ENCODE data around the gene FAM3B. TPM values are rescaled to one million over a fixed set of nuclear protein-coding genes. Genes with fewer than 3 reads are reported as not detected.

FAM3B gene, protein sequence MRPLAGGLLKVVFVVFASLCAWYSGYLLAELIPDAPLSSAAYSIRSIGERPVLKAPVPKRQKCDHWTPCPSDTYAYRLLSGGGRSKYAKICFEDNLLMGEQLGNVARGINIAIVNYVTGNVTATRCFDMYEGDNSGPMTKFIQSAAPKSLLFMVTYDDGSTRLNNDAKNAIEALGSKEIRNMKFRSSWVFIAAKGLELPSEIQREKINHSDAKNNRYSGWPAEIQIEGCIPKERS
- total RNA-seq: not detected in 2 replicates

DNA sequence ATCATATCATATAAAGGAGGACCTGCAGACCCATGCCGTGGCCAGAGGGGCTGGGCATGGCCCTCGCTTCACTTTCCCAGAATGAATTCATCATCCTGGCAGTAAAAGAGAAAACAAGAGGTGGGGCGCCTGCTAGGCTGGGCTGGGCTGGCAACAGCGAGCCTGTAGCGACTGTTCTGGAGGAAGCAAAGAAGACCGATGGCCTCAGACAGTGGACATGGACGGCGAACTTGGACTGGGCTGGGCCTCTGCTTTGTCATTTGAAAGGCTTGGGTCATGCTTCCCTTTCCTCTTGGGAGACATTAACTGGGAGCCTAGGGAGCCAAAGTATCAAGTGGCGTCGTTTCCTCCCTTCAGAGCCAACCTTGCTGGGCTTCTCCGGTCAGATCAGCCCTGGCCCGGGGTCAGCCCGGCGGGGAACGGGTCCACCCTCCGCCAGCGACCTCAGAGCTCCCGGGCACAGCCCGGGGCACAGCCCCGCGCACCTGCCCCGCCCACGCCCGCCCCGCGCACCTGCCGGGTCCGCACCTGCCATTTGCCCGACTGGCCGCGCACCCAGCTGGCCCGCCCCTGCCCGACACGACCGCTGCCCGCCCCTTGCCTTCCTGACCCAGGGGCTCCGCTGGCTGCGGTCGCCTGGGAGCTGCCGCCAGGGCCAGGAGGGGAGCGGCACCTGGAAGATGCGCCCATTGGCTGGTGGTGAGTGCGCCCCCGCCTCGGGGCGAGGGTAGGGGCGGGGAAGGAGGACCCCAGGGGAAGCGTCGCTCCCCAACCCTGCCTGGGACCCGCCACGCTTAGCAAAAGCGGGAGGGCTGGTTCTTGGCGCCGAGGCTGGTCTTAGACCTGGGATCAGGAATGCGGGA lies at the start of gene FAM3B:
Gene FAM3B (plus strand): TSS at position 602 of the 863 bp plus-strand sequence. CDS start 79 bp downstream, at position 681.

DNA sequence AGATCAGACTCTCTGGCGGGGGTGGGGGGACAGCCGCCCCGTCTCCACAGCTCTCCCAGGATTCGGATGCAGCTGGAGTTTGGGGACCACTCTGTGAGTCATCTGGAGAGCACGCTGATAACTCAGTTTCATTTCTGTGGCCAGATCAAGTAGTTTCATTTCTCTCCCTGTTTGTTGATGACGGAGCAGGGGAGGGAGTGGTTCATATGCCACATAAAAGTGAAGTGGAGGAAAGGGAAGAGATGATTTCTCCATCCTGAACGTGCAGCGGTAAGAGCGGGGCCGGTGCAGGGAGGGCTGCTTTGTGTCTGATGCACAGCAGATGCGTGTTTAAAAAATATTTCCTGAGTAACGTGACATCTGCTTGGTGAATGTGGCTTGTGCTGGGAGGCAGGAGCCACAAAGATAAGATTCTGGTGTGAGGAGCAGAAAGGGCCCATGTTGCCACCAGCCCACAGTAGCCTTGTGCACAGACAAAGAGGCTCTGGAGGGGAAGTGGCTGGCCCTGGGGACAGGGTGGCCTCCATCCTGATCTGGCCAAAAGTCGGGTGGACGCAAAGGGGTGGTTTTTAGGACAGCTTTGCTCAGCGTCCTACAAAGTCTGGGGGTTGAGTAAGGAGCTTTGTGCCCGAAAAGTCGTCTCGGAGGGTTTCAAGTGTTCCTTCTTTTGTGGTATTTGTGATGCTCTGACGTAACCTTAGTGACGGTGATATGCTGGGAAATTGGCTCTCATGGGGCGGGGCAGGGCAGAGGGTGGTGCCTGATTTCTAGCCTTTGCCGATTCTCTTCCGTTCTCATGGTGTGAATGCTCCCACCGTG lies 45.4 kb downstream of the FAM3B start, which contains the start of gene MX2:
Gene MX2 (plus strand): TSS at position 242 of the 819 bp plus-strand sequence. CDS start 14,880 bp downstream, outside the sequence.

Other genes starting within 250 kb of the FAM3B start
- 120 and 146 TPM in 2 replicates for gene BACE2, start 148.6 kb upstream of the FAM3B start, total RNA-seq
- 2.2 and 3.3 TPM in 2 replicates for gene MX2, start 45.2 kb downstream of the FAM3B start, total RNA-seq
- gene MX1, start 109.4 kb downstream of the FAM3B start, total RNA-seq: 3.1 and 6.6 TPM in 2 replicates
- not detected in 2 replicates for gene TMPRSS2, start 191.4 kb downstream of the FAM3B start, total RNA-seq

Measured in smooth muscle cell of the pulmonary artery (primary cell).